Testis (tissue), 3 donors: ENCODE results near the gene HOXA1. TPM values are rescaled to one million over a fixed set of nuclear protein-coding genes. Genes with fewer than 3 reads are reported as not detected.

Experiments used
- DNase-seq: peaks from one replicate; pipeline ENCODE4 v3.0.0-alpha.2; 2019
- H3K27ac ChIP-seq, 2 donors: fragments of 200-600 bp; sonication (generic); one replicate each; pipeline ENCODE4 v1.5.1; 2019
- H3K27me3 ChIP-seq: fragments of 200-600 bp; sonication (generic); one replicate; pipeline ENCODE4 v1.5.1; 2019
- H3K36me3 ChIP-seq: fragments of 200-600 bp; sonication (generic); one replicate; pipeline ENCODE4 v1.5.1; 2017; ENCODE audit warnings: low read depth; ENCODE audit errors: missing control alignments
- H3K4me1 ChIP-seq: fragments of 200-600 bp; sonication (generic); one replicate; pipeline ENCODE4 v1.5.1; 2019
- H3K4me3 ChIP-seq, 2 donors: fragments of 200-600 bp; sonication (generic); one replicate each; pipeline ENCODE4 v1.5.1; 2017 to 2019
- H3K9me3 ChIP-seq: fragments of 200-600 bp; sonication (generic); one replicate; pipeline ENCODE4 v1.5.1; 2017
- POLR2A ChIP-seq: fragments of 450-650 bp; IDR thresholded peaks from one replicate; pipeline ENCODE4 v1.6.1; 2017; ENCODE audit warnings: antibody characterized with exemption, mild to moderate bottlenecking, moderate library complexity
- WGBS, 2 donors: methylation state at CpG; one replicate each; pipeline ENCODE4 v1.1.5; 2018; 5-methylcytosine and 5-hydroxymethylcytosine counted together
- intact Hi-C: fragments of 100-400 bp; cut with DNase I; formaldehyde crosslinking; loops from one replicate; pipeline ENCODE4 v1.15.1; 2023; ENCODE audit warnings: low total_unique reads
- polyA plus RNA-seq: library from polyadenylated mRNA; stranded (reverse); fragments of 350-450 nt; fragmentation: Illumina TruSeq; extraction: RNeasy Lipid Tissue Mini Kit (QIAGEN cat#74804); gene quantifications from one replicate; pipeline ENCODE4 v1.2.3, GENCODE V29; 2014; ENCODE audit warnings: low read depth, low replicate concordance; ENCODE audit not compliant: insufficient read depth
- total RNA-seq, 2 donors: library from RNA; depleted of rRNA; stranded (reverse); fragments of >200 nt; gene quantifications; one replicate each; pipeline ENCODE4 v1.2.3, GENCODE V29; 2016
- TF ChIP-seq, protein P1 (sequence below), 3 experiments: fragments of 450-650 bp in 2 of 3; fragments of 200-600 bp in 1 of 3; sonication (generic) in 1 of 3; IDR thresholded peaks; one replicate each; pipeline ENCODE4 v1.5.1; 2016 to 2019; ENCODE audit warnings: antibody characterized with exemption in 3 of 3, mild to moderate bottlenecking in 2 of 3, moderate library complexity in 1 of 3

Gene HOXA1
- total and polyA plus RNA-seq, 3 donors from 2014 or later = 0.16 to 0.79 (median 0.37) TPM

DNA sequence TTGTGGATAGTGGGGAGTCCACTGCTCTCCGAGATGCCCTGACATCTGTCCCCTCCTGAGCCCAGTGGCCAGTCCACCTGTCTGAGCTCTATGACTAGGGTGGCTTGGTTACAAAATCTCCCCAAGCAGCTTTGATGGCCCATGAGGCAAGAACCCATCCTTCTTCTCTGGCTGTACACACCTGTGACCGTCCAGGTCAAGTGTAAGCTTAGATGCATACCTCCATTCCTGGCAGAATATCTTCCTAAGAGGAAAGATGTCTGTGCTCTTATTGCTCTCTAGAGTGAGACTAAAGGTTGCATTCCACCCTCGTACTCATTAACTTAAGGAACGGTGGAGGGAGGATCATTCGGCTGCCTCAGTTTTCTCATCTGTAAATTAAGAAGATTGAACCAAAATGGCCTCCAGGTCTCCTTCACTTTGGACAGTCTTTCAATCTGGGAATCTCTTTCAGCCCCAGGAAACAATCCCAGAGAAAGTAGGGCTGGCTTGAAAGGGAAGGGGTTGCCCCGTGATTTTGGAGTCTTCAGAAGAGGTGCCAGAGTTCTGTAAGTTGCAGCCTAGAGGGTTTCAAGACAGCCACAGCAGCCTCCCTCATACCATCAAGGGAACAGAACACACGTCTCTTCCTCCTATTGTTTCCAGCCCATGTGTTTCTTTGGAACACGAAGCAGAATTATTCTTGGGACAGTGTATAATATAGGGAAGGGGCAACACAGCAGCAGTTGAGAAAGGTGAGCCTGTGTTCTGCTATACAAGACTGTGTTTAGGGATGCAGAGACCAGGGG lies 29.3 kb upstream of the HOXA1 start:
- intact Hi-C loops = no loop called here
- TF ChIP-seq POLR2A = no peak
- TF ChIP-seq, protein P1, sequence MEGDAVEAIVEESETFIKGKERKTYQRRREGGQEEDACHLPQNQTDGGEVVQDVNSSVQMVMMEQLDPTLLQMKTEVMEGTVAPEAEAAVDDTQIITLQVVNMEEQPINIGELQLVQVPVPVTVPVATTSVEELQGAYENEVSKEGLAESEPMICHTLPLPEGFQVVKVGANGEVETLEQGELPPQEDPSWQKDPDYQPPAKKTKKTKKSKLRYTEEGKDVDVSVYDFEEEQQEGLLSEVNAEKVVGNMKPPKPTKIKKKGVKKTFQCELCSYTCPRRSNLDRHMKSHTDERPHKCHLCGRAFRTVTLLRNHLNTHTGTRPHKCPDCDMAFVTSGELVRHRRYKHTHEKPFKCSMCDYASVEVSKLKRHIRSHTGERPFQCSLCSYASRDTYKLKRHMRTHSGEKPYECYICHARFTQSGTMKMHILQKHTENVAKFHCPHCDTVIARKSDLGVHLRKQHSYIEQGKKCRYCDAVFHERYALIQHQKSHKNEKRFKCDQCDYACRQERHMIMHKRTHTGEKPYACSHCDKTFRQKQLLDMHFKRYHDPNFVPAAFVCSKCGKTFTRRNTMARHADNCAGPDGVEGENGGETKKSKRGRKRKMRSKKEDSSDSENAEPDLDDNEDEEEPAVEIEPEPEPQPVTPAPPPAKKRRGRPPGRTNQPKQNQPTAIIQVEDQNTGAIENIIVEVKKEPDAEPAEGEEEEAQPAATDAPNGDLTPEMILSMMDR (IDR thresholded peaks at IDR 0.05) = no peak
- H3K9me3 ChIP-seq = no peaks in the 10 kb centered on the region
- DNase-seq = no peak
- no peak overlapping the region for H3K4me3 ChIP-seq
- no peaks in the 10 kb centered on the region for H3K27me3 ChIP-seq
- H3K36me3 ChIP-seq = no peaks in the 10 kb centered on the region
- no peak overlapping the region for H3K27ac ChIP-seq
- no peaks in the 10 kb centered on the region for H3K4me1 ChIP-seq
- WGBS, 2 donors = 54 to 56% methylated on average over 7 to 8 of the region's 8 CpGs

DNA sequence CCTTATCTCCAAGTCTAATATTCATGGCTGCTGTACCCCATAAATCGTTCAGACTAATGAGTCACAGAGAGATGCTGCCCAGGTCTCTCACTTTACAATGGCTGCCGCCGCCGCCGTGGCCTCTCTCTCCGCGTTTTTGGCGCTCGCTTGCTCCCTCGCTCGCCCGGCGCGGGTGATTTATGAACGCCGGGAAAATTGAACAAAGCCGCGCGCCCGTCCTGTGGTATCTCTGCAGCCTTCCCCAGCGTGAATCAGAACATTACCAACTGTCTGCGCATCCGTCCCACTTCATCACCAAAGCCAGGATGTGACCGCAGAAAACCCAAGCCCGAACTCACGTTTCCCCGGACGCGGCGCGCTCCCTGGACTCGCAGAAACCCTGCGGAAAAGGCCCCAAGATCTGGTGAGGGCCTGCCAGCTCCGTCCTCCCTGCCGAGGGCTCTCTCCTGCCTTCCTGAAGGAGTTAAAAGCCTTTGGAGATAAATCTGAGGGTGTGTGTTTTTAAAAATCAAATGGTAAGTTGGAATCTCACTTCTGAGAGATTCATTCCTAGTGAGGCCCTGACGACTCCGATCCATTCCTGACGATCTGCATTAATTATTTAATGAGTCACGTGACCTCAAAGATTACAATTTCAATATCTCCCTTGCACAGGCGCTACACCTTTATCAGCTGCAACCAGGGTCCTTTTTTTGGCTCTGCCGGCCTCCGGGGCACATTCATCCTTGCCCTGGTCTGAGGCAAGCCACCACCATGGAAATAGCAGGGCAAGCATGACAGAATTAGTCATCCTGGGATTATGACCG lies 28.5 kb upstream of the HOXA1 start:
- no peaks in the 10 kb centered on the region for H3K27me3 ChIP-seq
- no peaks in the 10 kb centered on the region for H3K4me1 ChIP-seq
- TF ChIP-seq, protein P1 (IDR thresholded peaks at IDR 0.05) = no peak
- no peak for TF ChIP-seq POLR2A
- no peak overlapping the region for H3K27ac ChIP-seq
- H3K36me3 ChIP-seq = no peaks in the 10 kb centered on the region
- no peak for DNase-seq
- WGBS, 2 donors = 14 to 16% methylated on average over 32 to 43 of the region's 43 CpGs
- no peaks in the 10 kb centered on the region for H3K9me3 ChIP-seq
- intact Hi-C loops = no loop called here
- H3K4me3 ChIP-seq = no peak overlapping the region

DNA sequence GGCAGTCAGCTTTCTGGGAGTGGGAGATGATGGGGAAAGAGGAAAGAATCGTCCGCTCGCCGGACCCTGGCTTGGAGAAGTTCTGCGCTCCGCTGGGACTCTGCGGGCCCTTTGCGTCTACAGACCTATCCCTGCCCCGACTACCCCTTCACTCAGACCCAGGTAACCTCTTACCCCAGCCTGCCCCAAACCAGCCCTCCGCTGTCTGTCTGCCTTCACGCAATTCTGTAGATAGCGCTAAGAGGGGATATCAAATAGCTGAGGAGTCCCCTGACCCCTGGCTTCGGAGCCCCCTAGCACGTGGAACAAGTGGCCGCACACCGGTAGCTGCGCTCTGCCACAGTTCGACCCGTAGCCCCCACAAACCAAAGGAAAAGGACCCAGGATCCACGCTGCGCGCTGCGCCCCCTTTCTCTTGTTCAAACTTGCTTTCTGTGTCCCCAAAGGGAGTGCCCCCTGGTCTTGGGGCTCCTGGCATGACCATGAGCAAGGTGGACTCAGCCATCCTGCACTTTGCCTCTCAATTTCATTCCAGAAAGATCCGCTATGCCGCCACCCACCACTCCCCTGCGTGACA lies 27.8 kb upstream of the HOXA1 start:
- Histone ChIP-seq H3K27ac (no peak overlapping the region), H3K9me3 (no peaks in the 10 kb centered on the region), H3K36me3 (no peaks in the 10 kb centered on the region), H3K27me3 (no peaks in the 10 kb centered on the region), H3K4me3 (no peak overlapping the region), H3K4me1 (no peaks in the 10 kb centered on the region)
- TF ChIP-seq, protein P1 (IDR thresholded peaks at IDR 0.05) = no peak
- TF ChIP-seq POLR2A = no peak
- intact Hi-C loops = no loop called here
- DNase-seq = no peak
- 18 to 34% methylated on average over 18 to 26 of the region's 26 CpGs for WGBS, 2 donors

DNA sequence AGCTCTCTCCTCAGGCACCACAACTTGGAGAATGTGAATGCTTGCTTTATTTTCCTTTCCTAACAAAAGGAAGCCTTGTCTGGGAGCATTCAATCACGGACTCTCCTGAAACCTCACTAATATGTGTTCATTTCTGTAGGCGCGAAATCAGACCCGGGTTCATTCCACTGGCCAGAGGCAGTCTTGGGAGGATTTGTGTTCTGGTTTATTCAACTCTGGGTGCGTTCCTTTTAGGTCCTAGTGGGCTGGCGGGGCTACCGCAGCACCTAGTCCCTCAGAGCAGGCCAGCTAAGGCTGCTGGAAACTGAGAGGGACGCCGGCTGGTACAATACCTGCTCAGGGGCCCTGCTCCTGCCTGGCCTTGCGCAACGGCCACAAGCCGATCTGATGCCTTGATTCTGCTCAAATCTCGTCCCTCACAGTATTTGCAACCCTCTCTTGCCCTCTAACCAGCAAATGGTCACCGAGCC lies 27.2 kb upstream of the HOXA1 start:
- WGBS, 2 donors = 24 to 28% methylated on average over 11 to 14 of the region's 14 CpGs
- intact Hi-C loops = no loop called here
- no peaks in the 10 kb centered on the region for H3K4me1 ChIP-seq
- no peak for DNase-seq
- H3K4me3 ChIP-seq = no peak overlapping the region
- no peak overlapping the region for H3K27ac ChIP-seq
- H3K36me3 ChIP-seq = no peaks in the 10 kb centered on the region
- no peaks in the 10 kb centered on the region for H3K27me3 ChIP-seq
- TF ChIP-seq, protein P1 (IDR thresholded peaks at IDR 0.05) = no peak
- TF ChIP-seq POLR2A = no peak
- no peaks in the 10 kb centered on the region for H3K9me3 ChIP-seq
